ENCODE data around the gene EIF5A.

DNA sequence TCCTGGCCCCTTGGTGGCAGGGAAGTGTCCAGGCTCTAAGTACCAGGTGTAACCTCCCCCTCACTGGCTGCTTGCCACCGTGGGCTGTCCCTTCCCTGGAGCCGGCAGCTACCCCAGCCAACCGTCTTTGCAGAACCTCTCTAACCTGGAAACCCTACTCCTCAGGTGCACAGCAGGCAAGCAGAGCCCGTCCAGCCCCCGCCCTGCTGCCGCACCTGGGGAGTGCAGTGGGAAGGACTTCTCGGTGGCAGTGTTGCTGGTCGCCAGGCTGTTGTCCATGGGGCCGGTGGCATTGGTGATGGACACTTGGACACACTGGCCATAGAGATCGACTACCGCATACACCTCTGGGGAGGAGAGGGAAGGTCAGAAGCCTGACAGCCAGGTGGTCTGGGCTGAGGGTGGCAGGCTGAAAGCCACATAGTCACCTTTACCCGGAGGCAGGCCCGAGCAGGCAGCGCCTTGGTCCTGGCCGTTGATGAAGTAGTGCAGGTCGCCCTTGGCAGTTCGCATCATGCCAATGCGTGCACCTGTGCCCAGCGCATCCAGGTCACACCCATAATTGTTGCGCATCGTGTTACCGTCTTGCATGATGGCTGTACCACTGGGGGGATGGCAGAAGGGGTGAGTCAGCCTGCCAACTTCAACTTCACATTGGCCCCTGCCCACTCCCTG is 15.2 kb downstream of the EIF5A start:
- TF ChIP-seq, protein P1, sequence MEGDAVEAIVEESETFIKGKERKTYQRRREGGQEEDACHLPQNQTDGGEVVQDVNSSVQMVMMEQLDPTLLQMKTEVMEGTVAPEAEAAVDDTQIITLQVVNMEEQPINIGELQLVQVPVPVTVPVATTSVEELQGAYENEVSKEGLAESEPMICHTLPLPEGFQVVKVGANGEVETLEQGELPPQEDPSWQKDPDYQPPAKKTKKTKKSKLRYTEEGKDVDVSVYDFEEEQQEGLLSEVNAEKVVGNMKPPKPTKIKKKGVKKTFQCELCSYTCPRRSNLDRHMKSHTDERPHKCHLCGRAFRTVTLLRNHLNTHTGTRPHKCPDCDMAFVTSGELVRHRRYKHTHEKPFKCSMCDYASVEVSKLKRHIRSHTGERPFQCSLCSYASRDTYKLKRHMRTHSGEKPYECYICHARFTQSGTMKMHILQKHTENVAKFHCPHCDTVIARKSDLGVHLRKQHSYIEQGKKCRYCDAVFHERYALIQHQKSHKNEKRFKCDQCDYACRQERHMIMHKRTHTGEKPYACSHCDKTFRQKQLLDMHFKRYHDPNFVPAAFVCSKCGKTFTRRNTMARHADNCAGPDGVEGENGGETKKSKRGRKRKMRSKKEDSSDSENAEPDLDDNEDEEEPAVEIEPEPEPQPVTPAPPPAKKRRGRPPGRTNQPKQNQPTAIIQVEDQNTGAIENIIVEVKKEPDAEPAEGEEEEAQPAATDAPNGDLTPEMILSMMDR (IDR thresholded peaks at IDR 0.05 in 2 of 3, conservative IDR thresholded peaks at IDR 0.05 in 1 of 3; ENCODE audit: borderline replicate concordance in 1 of 3, insufficient read depth in 1 of 3, low read depth in 2 of 3, low read length in 2 of 3): no peak
- no peak for TF ChIP-seq POLR2A (IDR thresholded peaks at IDR 0.05; ENCODE audit: borderline replicate concordance, extremely low read depth, insufficient read depth, insufficient read length)
- TF ChIP-seq EZH2phosphoT487 (IDR thresholded peaks at IDR 0.05; ENCODE audit: borderline replicate concordance): no peak
- TF ChIP-seq ZNF274 (IDR thresholded peaks at IDR 0.05; ENCODE audit: low read depth, low read length): no peak
- TF ChIP-seq, protein P2, sequence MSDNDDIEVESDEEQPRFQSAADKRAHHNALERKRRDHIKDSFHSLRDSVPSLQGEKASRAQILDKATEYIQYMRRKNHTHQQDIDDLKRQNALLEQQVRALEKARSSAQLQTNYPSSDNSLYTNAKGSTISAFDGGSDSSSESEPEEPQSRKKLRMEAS (IDR thresholded peaks at IDR 0.05): no peak
- no peak for TF ChIP-seq EZH2 (IDR thresholded peaks at IDR 0.05)
- TF ChIP-seq POLR2AphosphoS5 (IDR thresholded peaks at IDR 0.05; ENCODE audit: low read depth, low read length): no peak
- TF ChIP-seq ZFX (IDR thresholded peaks at IDR 0.05): no peak

All from HCT116 (cell line).